ENCODE data around the gene CFAP141.

CFAP141 gene

GRCh38 chr1:154221278-154222001 is 15.3 kb upstream of the CFAP141 start (continued):
- TF ChIP-seq ZBTB11 (tag by site-specific recombination; conservative IDR thresholded peaks at IDR 0.05; ENCODE audit: low read depth) (peak; percentile 28; the same call in 1 of the 2 replicates), ZFP37 (tag by site-specific recombination; IDR thresholded peaks at IDR 0.05) (0 out of 2 replicates have a peak, but pooled peaks have one; percentile 46), SP2 (tag by site-specific recombination; IDR thresholded peaks at IDR 0.05) (peak; percentile 23), ZNF596 (tag by site-specific recombination; IDR thresholded peaks at IDR 0.05) (peak; percentile 88)

GRCh38 chr1:154220970-154221277 is 14.8 kb upstream of the CFAP141 start:
- H3K27ac ChIP-seq (ENCODE audit: extremely low read depth, low read depth, low read length): peak overlapping the region; percentile 79
- ChIA-PET POLR2A (interaction anchor here (0.6 to 2.2 kb wide), 10 partner anchors 9 to 105 kb away, joined by 3 to 14 read pairs (median 4); partner anchors contain the start of gene TPM3), CTCF (interaction anchor here (2.3 kb wide), 1 partner anchor 22 kb away, joined by 13 read pairs; no protein-coding TSS in a partner anchor)
- H3K4me3 ChIP-seq (ENCODE audit: low read depth, low read length): peak overlapping the region; percentile 87
- no peaks in the 10 kb centered on the region for H3K9me3 ChIP-seq (ENCODE audit: control insufficient read depth, insufficient read depth, low read depth, low read length)
- no peaks in the 10 kb centered on the region for H3K4me1 ChIP-seq (ENCODE audit: control insufficient read depth, insufficient read depth, low read length)
- TF ChIP-seq ZNF645 (tag by site-specific recombination; IDR thresholded peaks at IDR 0.05) (no peak), TSHZ1 (tag by site-specific recombination; IDR thresholded peaks at IDR 0.05; ENCODE audit: borderline replicate concordance) (no peak), ZNF660 (tag by site-specific recombination; IDR thresholded peaks at IDR 0.05) (0 out of 2 replicates have a peak, but pooled peaks have one; percentile 70), ZFP37 (tag by site-specific recombination; IDR thresholded peaks at IDR 0.05) (no peak), ZNF837 (tag by site-specific recombination; IDR thresholded peaks at IDR 0.05) (no peak), KLF10 (tag by site-specific recombination; IDR thresholded peaks at IDR 0.05) (no peak), ZNF561 (tag by site-specific recombination; IDR thresholded peaks at IDR 0.05; ENCODE audit: borderline replicate concordance) (no peak; the same call in 1 of the 2 replicates), ZNF549 (tag by site-specific recombination; IDR thresholded peaks at IDR 0.05) (no peak), ZBTB26 (tag by site-specific recombination; optimal IDR thresholded peaks at IDR 0.05) (peak; percentile 6), KLF9 (tag by site-specific recombination; IDR thresholded peaks at IDR 0.05; ENCODE audit: low read depth) (0 out of 2 replicates have a peak, but pooled peaks have one; percentile 1), ZNF580 (tag by site-specific recombination; IDR thresholded peaks at IDR 0.05) (no peak)
- H3K36me3 ChIP-seq (ENCODE audit: control insufficient read depth in 2 of 2, insufficient read depth in 1 of 2, low read length in 2 of 2): peaks cover 31 to 57% of the 10 kb centered on the region in 2 experiments
